ENCODE measurements around the gene PSRC1.

DNA sequence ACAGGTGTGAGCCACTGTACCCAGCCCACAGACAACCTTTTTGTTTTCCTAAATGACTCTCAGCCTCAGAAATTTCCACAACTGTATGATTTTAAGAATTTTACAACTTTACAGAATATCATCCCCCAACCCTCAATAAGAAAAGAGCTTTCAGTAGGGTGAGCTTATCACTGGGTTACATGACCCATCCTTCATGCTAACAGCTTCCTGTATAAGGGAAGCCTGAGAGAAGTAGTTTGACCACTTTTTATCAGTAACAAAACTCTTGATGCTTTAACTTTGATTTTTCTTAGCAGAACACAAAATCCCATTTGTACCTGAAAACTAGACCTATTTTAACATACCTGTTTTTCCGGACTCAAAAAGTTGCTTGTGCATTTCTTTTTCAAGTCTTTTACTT lies 33.6 kb upstream of the PSRC1 start:
- TF ChIP-seq, protein P1, sequence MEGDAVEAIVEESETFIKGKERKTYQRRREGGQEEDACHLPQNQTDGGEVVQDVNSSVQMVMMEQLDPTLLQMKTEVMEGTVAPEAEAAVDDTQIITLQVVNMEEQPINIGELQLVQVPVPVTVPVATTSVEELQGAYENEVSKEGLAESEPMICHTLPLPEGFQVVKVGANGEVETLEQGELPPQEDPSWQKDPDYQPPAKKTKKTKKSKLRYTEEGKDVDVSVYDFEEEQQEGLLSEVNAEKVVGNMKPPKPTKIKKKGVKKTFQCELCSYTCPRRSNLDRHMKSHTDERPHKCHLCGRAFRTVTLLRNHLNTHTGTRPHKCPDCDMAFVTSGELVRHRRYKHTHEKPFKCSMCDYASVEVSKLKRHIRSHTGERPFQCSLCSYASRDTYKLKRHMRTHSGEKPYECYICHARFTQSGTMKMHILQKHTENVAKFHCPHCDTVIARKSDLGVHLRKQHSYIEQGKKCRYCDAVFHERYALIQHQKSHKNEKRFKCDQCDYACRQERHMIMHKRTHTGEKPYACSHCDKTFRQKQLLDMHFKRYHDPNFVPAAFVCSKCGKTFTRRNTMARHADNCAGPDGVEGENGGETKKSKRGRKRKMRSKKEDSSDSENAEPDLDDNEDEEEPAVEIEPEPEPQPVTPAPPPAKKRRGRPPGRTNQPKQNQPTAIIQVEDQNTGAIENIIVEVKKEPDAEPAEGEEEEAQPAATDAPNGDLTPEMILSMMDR (IDR thresholded peaks at IDR 0.05) = no peak
- no peak for TF ChIP-seq POLR2A (IDR thresholded peaks at IDR 0.05)

All from right lobe of liver (tissue), 4 donors.